Heart right ventricle (tissue), 16 donors: Measurements from ENCODE around the gene POLR2L. TPM values are rescaled to one million over a fixed set of nuclear protein-coding genes. Genes with fewer than 3 reads are reported as not detected.

ENCODE experiments used
- ATAC-seq, 8 donors: fragments of 200-7000 bp; cut with Tn5 transposase; one replicate each; pipeline ENCODE4 v1.9.1; 2020; ENCODE audit warnings: mild to moderate bottlenecking in 8 of 8, moderate library complexity in 8 of 8, moderate number of reproducible peaks in 1 of 8
- DNase-seq, 2 donors: peaks; one replicate each; pipeline ENCODE4 v3.0.0-alpha.2; 2020
- H3K27ac ChIP-seq, 10 donors: fragments of 200-600 bp; sonication (generic) in 2 of 10; one replicate each; pipeline versions ENCODE4 v1.5.0 to v1.8.0; 2020 to 2022; ENCODE audit warnings: mild to moderate bottlenecking in 3 of 10
- H3K27me3 ChIP-seq, 7 donors: fragments of 200-600 bp; one replicate each; pipeline ENCODE4 v1.8.0; 2021 to 2022; ENCODE audit warnings: mild to moderate bottlenecking in 2 of 7
- H3K36me3 ChIP-seq, 9 donors: fragments of 200-600 bp; sonication (generic) in 1 of 9; one replicate each; pipeline versions ENCODE4 v1.5.0 to v1.8.0; 2020 to 2022; ENCODE audit warnings: mild to moderate bottlenecking in 2 of 9
- H3K4me1 ChIP-seq, 9 donors: fragments of 200-600 bp; sonication (generic) in 1 of 9; one replicate each; pipeline versions ENCODE4 v1.5.0 to v1.8.0; 2020 to 2022; ENCODE audit warnings: mild to moderate bottlenecking in 4 of 9
- H3K4me3 ChIP-seq, 10 donors: fragments of 200-600 bp; sonication (generic) in 2 of 10; one replicate each; pipeline versions ENCODE4 v1.5.0 to v1.8.0; 2020 to 2022; ENCODE audit warnings: mild to moderate bottlenecking in 7 of 10, moderate library complexity in 2 of 10
- H3K9me3 ChIP-seq, 11 donors: fragments of 200-600 bp in 10 of 11; sonication (generic) in 2 of 11; one replicate each; pipeline versions ENCODE4 v1.5.0 to v1.8.0; 2013 to 2022; ENCODE audit warnings: mild to moderate bottlenecking in 2 of 11, control low read depth in 1 of 11, moderate library complexity in 1 of 11
- WGBS, 2 donors: extraction: QIAGEN DNeasy Blood & Tissue Kit; methylation state at CpG; one replicate each; pipeline ENCODE4 v1.1.7; 2013; ENCODE audit warnings: inconsistent platforms in 1 of 2; 5-methylcytosine and 5-hydroxymethylcytosine counted together
- intact Hi-C, 10 donors: fragments of 100-400 bp; cut with DNase I; formaldehyde crosslinking; loops; one replicate each; pipeline versions ENCODE4 v1.11.1 to v1.14.2; 2022
- polyA plus RNA-seq, 2 donors: library from polyadenylated mRNA; stranded (reverse); fragments of 200-250 nt; gene quantifications; one replicate each; pipeline ENCODE4 v1.2.3, GENCODE V29; 2013
- total RNA-seq, 10 donors: library from RNA; stranded (reverse); fragmentation: NEBNext Ultra II Directional in 3 of 10; extraction: Animal tissue kit (Norgen Biotek cat#: 25700) in 3 of 10; gene quantifications; one replicate each; pipeline versions ENCODE4 v1.2.1 to v1.2.4, GENCODE V29; 2021 to 2023
- TF ChIP-seq, protein P1 (sequence below), 9 donors: fragments of 200-600 bp; sonication (generic) in 2 of 9; IDR thresholded peaks; one replicate each; pipeline versions ENCODE4 v1.5.0 to v1.8.0; 2021 to 2022; ENCODE audit warnings: antibody characterized with exemption in 9 of 9, mild to moderate bottlenecking in 5 of 9, moderate library complexity in 1 of 9
- donor health status: Arrhythmogenic right ventricular cardiomyopathy.
- donor health status: ischemic (EF 13 %, LVEDD 7.1; RV severe dilation, severe dysfunction).
- donor health status: healthy with polysubstance abuse.
- donor health status: DM: no; HTN: yes; CAD: no.
- donor health status: DM: no; HTN: no; CAD: no.
- donor health status: ischemic (EF 25% LVEDD 6.9; RV normal size, moderate dysfunction).
- donor health status: ischemic (EF 25% LVEDD 5.7; RV mildly dilated, moderate dysfunction).
- donor health status: healthy.
- donor health status: DM: yes; HTN: yes; CAD: no.
- donor health status: Ischemic cardiomyopathy.
- donor health status: ischemic (EF 35%, LVEDD 5.7; RV mildly dilated, moderate dysfunction).
- donor health status: nonischemic (EF 11% LVEDD 7.7; RV severe dilation, severe dysfunction).
- donor health status: DM: yes; HTN: yes; CAD: no.
- donor health status: PGD.
- donor health status: ischemic (EF 29% LVEDD 5.4; RV normal size, mild dysfunction).
- donor health status: nonischemic (EF 23%, LVEDD 6.1; RV moderate dilation, normal function).

POLR2L gene
- total and polyA plus RNA-seq, 12 donors: 148 to 279 (median 234) TPM

DNA sequence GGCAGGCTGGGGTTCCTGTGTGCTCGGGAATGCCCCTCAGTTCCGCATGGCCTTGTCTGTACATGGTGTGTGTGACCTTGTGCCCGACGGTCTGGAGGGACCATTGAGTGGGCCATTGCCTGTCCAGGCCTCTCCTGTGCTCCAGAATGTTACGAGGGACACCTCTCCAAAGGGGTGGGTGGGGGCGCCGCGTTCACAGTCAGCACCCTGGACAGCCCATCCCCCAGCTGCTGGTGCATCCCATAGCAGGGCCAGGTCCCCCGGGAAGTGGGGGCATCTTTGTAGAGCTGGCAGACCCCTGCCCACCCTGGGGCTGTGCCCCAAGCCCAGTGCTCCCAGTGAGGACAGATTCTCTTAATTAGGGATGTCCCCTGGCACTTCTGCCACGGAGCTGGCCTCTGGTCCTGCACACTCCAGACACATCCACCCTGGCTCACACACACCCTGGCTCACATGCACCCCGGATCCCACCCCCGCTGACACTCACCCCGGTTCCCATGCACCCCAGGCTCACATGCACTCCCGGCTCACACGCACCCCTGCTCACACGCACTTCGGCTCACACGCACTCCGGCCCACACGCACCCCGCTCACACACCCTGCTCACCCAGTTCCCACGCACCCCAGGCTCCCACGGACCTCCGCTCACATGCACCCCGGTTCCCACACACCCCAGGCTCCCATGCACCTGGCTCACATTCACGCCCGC is 15.9 kb upstream of the POLR2L start:
- TF ChIP-seq, protein P1, sequence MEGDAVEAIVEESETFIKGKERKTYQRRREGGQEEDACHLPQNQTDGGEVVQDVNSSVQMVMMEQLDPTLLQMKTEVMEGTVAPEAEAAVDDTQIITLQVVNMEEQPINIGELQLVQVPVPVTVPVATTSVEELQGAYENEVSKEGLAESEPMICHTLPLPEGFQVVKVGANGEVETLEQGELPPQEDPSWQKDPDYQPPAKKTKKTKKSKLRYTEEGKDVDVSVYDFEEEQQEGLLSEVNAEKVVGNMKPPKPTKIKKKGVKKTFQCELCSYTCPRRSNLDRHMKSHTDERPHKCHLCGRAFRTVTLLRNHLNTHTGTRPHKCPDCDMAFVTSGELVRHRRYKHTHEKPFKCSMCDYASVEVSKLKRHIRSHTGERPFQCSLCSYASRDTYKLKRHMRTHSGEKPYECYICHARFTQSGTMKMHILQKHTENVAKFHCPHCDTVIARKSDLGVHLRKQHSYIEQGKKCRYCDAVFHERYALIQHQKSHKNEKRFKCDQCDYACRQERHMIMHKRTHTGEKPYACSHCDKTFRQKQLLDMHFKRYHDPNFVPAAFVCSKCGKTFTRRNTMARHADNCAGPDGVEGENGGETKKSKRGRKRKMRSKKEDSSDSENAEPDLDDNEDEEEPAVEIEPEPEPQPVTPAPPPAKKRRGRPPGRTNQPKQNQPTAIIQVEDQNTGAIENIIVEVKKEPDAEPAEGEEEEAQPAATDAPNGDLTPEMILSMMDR (IDR thresholded peaks at IDR 0.05): no peak
- intact Hi-C loops: loop anchor here in 2 of 10 donors (10.0 kb wide), 1 partner anchor 187 kb away; no protein-coding TSS in a partner anchor
- H3K9me3 ChIP-seq: no peaks in the 10 kb centered on the region
- no peaks in the 10 kb centered on the region for H3K27me3 ChIP-seq
- H3K4me1 ChIP-seq: peaks cover 11 to 52% (median 33%) of the 10 kb centered on the region in 9 donors
- H3K4me3 ChIP-seq: no peak overlapping the region
- H3K27ac ChIP-seq: no peak overlapping the region
- DNase-seq (no peak), ATAC-seq (no peak)
- peaks cover 0 to 20% (median 0%) of the 10 kb centered on the region in 9 donors for H3K36me3 ChIP-seq
- WGBS, 2 donors: 86 to 88% methylated on average over 27 of the region's 27 CpGs

DNA sequence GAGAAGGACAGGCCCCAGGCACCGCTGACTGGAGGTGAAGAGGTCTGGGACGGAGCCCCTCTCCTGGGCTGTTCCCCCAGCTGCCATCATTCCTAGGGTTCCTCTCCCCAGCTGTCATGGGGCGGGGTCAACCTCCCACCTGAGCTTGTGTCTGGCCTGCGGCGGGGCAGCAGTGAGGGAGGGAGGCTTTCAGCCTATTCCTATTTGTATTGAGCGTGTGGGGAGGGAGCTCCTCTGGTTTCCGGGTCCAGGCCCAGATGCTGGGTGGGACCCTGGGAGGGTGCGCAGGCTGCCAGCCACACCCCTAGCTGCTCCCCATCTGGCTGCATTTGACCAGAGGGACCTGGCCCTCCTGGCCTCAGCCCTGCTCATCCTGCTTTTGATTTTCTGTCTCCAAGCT is 14.1 kb upstream of the POLR2L start:
- peaks cover 0 to 9% (median 0%) of the 10 kb centered on the region in 9 donors for H3K36me3 ChIP-seq
- H3K4me3 ChIP-seq: no peak overlapping the region
- ATAC-seq: no peak
- no peak for DNase-seq
- no peak overlapping the region for H3K27ac ChIP-seq
- no peaks in the 10 kb centered on the region for H3K27me3 ChIP-seq
- TF ChIP-seq, protein P1 (IDR thresholded peaks at IDR 0.05): no peak
- no peaks in the 10 kb centered on the region for H3K9me3 ChIP-seq
- peaks cover 11 to 61% (median 29%) of the 10 kb centered on the region in 9 donors for H3K4me1 ChIP-seq
- intact Hi-C loops: loop anchor here in 2 of 10 donors (10.0 kb wide), 1 partner anchor 188 kb away; no protein-coding TSS in a partner anchor
- 69 to 74% methylated on average over 8 of the region's 8 CpGs for WGBS, 2 donors

DNA sequence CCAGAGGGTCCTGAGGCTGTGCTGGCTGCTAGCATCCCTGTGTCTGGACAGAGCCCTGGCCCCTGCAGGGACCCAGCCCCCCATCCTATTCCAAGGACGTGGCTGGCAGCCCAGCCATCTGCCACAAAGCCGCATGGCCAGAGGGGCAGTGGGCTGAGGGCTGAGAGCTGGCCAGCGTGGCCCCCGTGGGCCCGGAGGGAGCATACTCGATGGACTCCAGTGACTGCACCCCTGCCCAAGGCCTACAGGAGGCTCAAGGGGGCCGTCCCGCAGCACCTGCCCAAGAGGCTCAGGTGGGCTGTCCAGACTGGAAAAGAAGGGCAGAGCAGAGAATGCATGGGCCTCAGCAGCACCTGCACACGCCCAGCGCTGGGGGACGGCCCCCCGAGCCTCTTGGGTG is 13.5 kb upstream of the POLR2L start:
- Histone ChIP-seq H3K27ac (no peak overlapping the region), H3K36me3 (peaks cover 0 to 11% (median 0%) of the 10 kb centered on the region in 9 donors), H3K27me3 (no peaks in the 10 kb centered on the region), H3K9me3 (no peaks in the 10 kb centered on the region), H3K4me3 (no peak overlapping the region), H3K4me1 (peaks cover 11 to 67% (median 31%) of the 10 kb centered on the region in 9 donors)
- TF ChIP-seq, protein P1 (IDR thresholded peaks at IDR 0.05): no peak
- WGBS, 2 donors: 90 to 92% methylated on average over 12 of the region's 12 CpGs
- DNase-seq: no peak
- no peak for ATAC-seq
- intact Hi-C loops: loop anchor here in 2 of 10 donors (10.0 kb wide), 1 partner anchor 189 kb away; no protein-coding TSS in a partner anchor

DNA sequence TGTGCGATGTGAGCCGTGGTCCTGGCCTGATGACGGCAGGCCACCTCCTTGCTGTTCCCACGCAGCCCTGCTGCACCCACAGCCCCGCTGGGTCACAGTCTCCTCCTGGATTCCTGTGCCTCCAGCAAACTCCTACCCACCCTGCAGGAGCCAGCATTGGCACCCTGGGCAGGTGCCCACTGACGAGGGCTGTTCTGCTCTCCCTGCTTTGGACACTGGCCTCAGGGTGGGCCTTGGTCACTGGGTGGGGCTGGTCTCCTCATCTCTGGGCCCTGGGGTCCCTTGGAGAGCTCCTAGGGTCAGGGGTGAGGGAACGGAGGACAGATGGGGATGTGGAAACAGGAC is 13.0 kb upstream of the POLR2L start:
- no peaks in the 10 kb centered on the region for H3K9me3 ChIP-seq
- TF ChIP-seq, protein P1 (IDR thresholded peaks at IDR 0.05): no peak
- DNase-seq (no peak), ATAC-seq (no peak)
- no peak overlapping the region for H3K27ac ChIP-seq
- peaks cover 0 to 4% (median 0%) of the 10 kb centered on the region in 7 donors for H3K27me3 ChIP-seq
- 92 to 93% methylated on average over 7 of the region's 7 CpGs for WGBS, 2 donors
- intact Hi-C loops: loop anchor here in 2 of 10 donors (10.0 kb wide), 1 partner anchor 189 kb away; no protein-coding TSS in a partner anchor
- H3K36me3 ChIP-seq: peaks cover 0 to 14% (median 0%) of the 10 kb centered on the region in 9 donors
- H3K4me3 ChIP-seq: no peak overlapping the region
- peaks cover 13 to 68% (median 31%) of the 10 kb centered on the region in 9 donors for H3K4me1 ChIP-seq
